IPS-18c (cell line): Measurements from ENCODE around the gene FAM241B.

ENCODE experiments used
- H3K4me3 ChIP-seq: 2 replicates; pipeline ENCODE4 v1.7.0; 2013; ENCODE audit warnings: low read depth, mild to moderate bottlenecking, low read length, moderate library complexity; ENCODE audit not compliant: insufficient read depth
- H3K9me3 ChIP-seq: one replicate; pipeline ENCODE4 v1.6.1; 2013; ENCODE audit warnings: mild to moderate bottlenecking, low read length, moderate library complexity; ENCODE audit not compliant: control insufficient read depth, insufficient read depth

The FAM241B gene

DNA sequence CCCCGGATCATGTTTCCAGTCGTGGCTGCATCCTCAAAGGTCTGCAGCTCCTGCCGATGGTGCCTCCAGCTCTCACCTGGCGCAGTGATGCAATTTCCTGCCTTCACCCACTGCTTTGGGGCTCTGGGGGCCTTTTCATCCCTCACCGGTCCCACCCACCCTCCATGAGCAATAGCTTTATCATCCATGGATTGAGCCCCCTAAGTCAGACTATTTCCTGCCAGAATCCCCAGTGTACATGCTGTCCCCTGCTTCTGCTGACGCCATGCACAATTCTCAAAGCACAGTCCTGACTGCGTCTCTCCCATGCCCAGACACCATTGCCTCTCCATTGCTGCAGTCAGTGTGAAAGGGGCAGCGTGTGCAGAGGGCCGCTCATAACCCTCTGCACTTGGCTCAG lies 49.7 kb downstream of the FAM241B start:
- H3K4me3 ChIP-seq, result no peak overlapping the region

DNA sequence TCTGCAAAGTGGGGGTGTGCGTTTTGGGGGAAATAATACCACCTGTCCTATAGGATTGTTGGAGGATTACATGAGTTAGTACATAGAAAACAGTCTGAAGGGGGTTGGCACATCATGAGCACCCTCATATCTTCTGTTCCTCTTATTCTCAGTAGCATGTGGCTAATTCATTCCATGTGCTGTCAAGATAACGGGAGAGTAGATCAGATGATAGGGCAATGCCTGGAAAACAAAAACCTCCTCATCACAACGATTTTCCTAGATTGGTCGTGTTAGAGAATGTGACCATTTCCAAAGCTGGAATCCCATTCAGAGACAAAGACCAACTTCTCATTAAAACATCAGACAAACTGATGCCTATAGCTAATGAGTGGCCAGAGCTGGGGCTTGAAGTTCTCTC lies 50.6 kb downstream of the FAM241B start:
- Histone ChIP-seq H3K9me3 (no peaks in the 10 kb centered on the region), H3K4me3 (no peak overlapping the region)

More for the DNA sequence above, 49.7 kb downstream of the FAM241B start:
- no peaks in the 10 kb centered on the region for H3K9me3 ChIP-seq

DNA sequence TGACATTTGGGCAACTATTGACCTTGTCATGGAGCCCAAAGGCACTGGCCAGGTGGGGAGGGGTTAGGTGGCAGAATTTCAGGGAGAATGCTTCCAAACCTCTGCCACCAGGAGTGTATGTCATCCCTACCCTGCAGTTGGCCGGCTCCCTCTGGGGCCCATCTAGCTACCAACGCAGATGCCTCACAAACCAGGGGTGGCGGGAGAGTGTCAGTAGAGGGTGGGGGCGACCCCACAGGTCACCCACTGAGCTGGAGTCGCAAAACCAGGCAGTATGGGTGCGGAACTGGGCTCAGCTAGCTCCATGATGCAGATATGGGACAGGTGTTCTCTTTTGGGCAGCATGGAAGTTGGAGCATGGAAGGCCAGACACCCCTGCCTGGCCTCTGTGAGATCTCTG lies 51.4 kb downstream of the FAM241B start:
- H3K4me3 ChIP-seq, result no peak overlapping the region
- peaks cover 2% of the 10 kb centered on the region for H3K9me3 ChIP-seq

DNA sequence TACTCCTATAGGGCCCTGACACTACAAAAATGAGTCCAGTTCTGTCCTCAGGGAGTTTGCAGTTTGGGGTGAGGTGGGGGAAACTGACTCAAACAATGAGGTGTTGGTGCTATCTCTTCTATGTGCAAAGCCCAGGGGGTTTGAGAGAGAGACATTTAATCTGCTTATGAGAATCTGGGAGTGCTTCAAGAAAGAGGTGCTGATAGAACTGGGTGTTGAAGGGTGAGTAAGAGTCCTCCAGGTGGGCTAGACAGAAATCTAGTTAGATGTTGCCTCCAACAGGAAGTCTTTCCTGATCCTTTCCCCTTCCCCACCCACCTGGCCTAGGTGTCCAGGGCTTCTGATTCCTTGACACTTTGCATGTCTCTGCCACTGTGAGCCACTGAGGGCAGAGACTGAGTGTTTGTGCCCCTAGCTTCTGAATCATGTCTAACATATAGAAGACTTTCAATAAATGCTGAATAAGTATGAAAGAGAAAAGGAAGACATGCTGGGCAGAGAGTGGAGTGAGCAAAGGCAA lies 53.0 kb downstream of the FAM241B start:
- H3K9me3 ChIP-seq, result peaks cover 2% of the 10 kb centered on the region
- H3K4me3 ChIP-seq, result no peak overlapping the region
